ENCODE results near the gene NKX3-2. TPM values are rescaled to one million over a fixed set of nuclear protein-coding genes. Genes with fewer than 3 reads are reported as not detected.
A peak's percentile ranks its signal among the peaks of the same experiment; 100 is the strongest.

NKX3-2 gene
- total and polyA plus RNA-seq, 9 of the 15 experiments (the other 6 are each of a cell fraction or from before 2014, with no cell fraction given): 0.03 to 0.81 (median 0.27) TPM; not detected in 1

GRCh38 chr4:13496605-13497004, 47.7 kb downstream of the NKX3-2 start (continued):
- TF ChIP-seq, protein P1, sequence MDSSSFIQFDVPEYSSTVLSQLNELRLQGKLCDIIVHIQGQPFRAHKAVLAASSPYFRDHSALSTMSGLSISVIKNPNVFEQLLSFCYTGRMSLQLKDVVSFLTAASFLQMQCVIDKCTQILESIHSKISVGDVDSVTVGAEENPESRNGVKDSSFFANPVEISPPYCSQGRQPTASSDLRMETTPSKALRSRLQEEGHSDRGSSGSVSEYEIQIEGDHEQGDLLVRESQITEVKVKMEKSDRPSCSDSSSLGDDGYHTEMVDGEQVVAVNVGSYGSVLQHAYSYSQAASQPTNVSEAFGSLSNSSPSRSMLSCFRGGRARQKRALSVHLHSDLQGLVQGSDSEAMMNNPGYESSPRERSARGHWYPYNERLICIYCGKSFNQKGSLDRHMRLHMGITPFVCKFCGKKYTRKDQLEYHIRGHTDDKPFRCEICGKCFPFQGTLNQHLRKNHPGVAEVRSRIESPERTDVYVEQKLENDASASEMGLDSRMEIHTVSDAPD (CRISPR knock-in tag; IDR thresholded peaks at IDR 0.05): no peak
- TF ChIP-seq TEAD4 (IDR thresholded peaks at IDR 0.05; ENCODE audit: low read length): peak; percentile 87
- no peak for TF ChIP-seq TEAD4 (CRISPR knock-in tag; IDR thresholded peaks at IDR 0.05; ENCODE audit: borderline replicate concordance)
- TF ChIP-seq CBX3 (IDR thresholded peaks at IDR 0.05; ENCODE audit: borderline replicate concordance in 1 of 2, low read length in 2 of 2): no peak
- no peak for TF ChIP-seq ZNF507 (tag; conservative IDR thresholded peaks at IDR 0.05)
- TF ChIP-seq NKRF (IDR thresholded peaks at IDR 0.05; ENCODE audit: borderline replicate concordance): no peak
- TF ChIP-seq NFYB (IDR thresholded peaks at IDR 0.05; ENCODE audit: extremely low read depth, insufficient read length): no peak
- TF ChIP-seq POLR2AphosphoS5 (IDR thresholded peaks at IDR 0.05; ENCODE audit: control insufficient read depth, insufficient read depth, low read depth, low read length): peak; percentile 35; the same call in 1 of the 2 replicates
- no peak for TF ChIP-seq HMG20A (CRISPR knock-in tag; conservative IDR thresholded peaks at IDR 0.05)
- no peak for TF ChIP-seq RBM22 (IDR thresholded peaks at IDR 0.05; ENCODE audit: low read depth, low read length, poor library complexity, severe bottlenecking)
- no peak for TF ChIP-seq CEBPG (CRISPR knock-in tag; IDR thresholded peaks at IDR 0.05)
- no peak for TF ChIP-seq CEBPG (tag; conservative IDR thresholded peaks at IDR 0.05 in 1 of 2, IDR thresholded peaks at IDR 0.05 in 1 of 2)
- TF ChIP-seq SRSF3 (IDR thresholded peaks at IDR 0.05; ENCODE audit: insufficient read depth, low read length): no peak
- no peak for TF ChIP-seq RUNX1 (IDR thresholded peaks at IDR 0.05; ENCODE audit: low read depth)
- TF ChIP-seq NCOR1 (IDR thresholded peaks at IDR 0.05): peak; percentile 73
- no peak for TF ChIP-seq U2AF1 (optimal IDR thresholded peaks at IDR 0.05; ENCODE audit: low read depth, low read length)
- no peak for TF ChIP-seq CUX1 (CRISPR knock-in tag; IDR thresholded peaks at IDR 0.05)
- peak; percentile 84 for TF ChIP-seq TAL1 (IDR thresholded peaks at IDR 0.05)
- TF ChIP-seq NRF1 (conservative IDR thresholded peaks at IDR 0.05 in 1 of 2, IDR thresholded peaks at IDR 0.05 in 1 of 2): no peak
- TF ChIP-seq ZBTB1 (CRISPR knock-in tag; IDR thresholded peaks at IDR 0.05; ENCODE audit: borderline replicate concordance, low read depth): no peak
- peak; percentile 54 for TF ChIP-seq STAT5A (IDR thresholded peaks at IDR 0.05; ENCODE audit: borderline replicate concordance, low read length)
